HEK293 (cell line): ENCODE results near the gene RSU1.
A peak's percentile ranks its signal among the peaks of the same experiment; 100 is the strongest.

Experiments
- CTCF ChIA-PET: fragments of 350-600 bp; formaldehyde crosslinking; extraction: SDS; loops from one replicate; lab custom pipeline; 2021; ENCODE audit warnings: antibody characterized with exemption; lab: Yijun Ruan, JAX
- POLR2A ChIA-PET: fragments of 300-600 bp; formaldehyde crosslinking; extraction: SDS; loops from one replicate; lab custom pipeline; 2020; ENCODE audit warnings: antibody characterized with exemption, inconsistent platforms; lab: Yijun Ruan, JAX
- H3K27ac ChIP-seq: fragments of 200-500 bp; sonication (Bioruptor generic); 2 replicates; pipeline ENCODE4 v1.5.1; 2014; ENCODE audit warnings: low read depth, low read length, control low read depth, inconsistent platforms; ENCODE audit errors: extremely low read depth
- H3K36me3 ChIP-seq, 2 experiments: fragments of 200-500 bp in 1 of 2; sonication (Bioruptor generic) in 1 of 2; 1 replicate in 1 of 2; 2 replicates in 1 of 2; pipeline ENCODE4 v1.5.1; 2014 to 2017; ENCODE audit warnings: inconsistent platforms in 2 of 2, low read length in 2 of 2; ENCODE audit not compliant: control insufficient read depth in 2 of 2, insufficient read depth in 1 of 2
- H3K4me1 ChIP-seq: fragments of 200-500 bp; sonication (Bioruptor generic); 2 replicates; pipeline ENCODE4 v1.5.1; 2014; ENCODE audit warnings: mild to moderate bottlenecking, low read length, inconsistent platforms; ENCODE audit not compliant: control insufficient read depth, insufficient read depth
- H3K4me3 ChIP-seq: 2 replicates; pipeline ENCODE4 v1.5.1; 2011; ENCODE audit warnings: low read depth, mild to moderate bottlenecking, control low read depth, low read length, moderate library complexity
- H3K9me3 ChIP-seq: fragments of 200-500 bp; sonication (Bioruptor generic); 2 replicates; pipeline ENCODE4 v1.5.1; 2014; ENCODE audit warnings: low read depth, low read length, inconsistent platforms; ENCODE audit not compliant: control insufficient read depth, insufficient read depth
- GFI1B ChIP-seq: fragments of 450-650 bp; formaldehyde crosslinking; IDR thresholded peaks from 2 replicates; pipeline ENCODE4 v1.5.1; 2016; ENCODE audit warnings: missing biosample characterization, missing genetic modification characterization
- ZBTB1 ChIP-seq: fragments of 450-650 bp; formaldehyde crosslinking; IDR thresholded peaks from 2 replicates; pipeline ENCODE4 v1.5.1; 2016; ENCODE audit warnings: missing biosample characterization, missing genetic modification characterization
- ZNF121 ChIP-seq: fragments of 450-650 bp; formaldehyde crosslinking; IDR thresholded peaks from 2 replicates; pipeline ENCODE4 v1.5.1; 2016; ENCODE audit warnings: missing biosample characterization, missing genetic modification characterization
- ZNF132 ChIP-seq: fragments of 450-650 bp; formaldehyde crosslinking; IDR thresholded peaks from 2 replicates; pipeline ENCODE4 v1.5.1; 2017; ENCODE audit warnings: missing biosample characterization, missing genetic modification characterization, borderline replicate concordance
- ZNF140 ChIP-seq: fragments of 450-650 bp; formaldehyde crosslinking; IDR thresholded peaks from 2 replicates; pipeline ENCODE4 v1.5.1; 2016; ENCODE audit warnings: missing biosample characterization, missing genetic modification characterization
- ZNF157 ChIP-seq: fragments of 450-650 bp; formaldehyde crosslinking; IDR thresholded peaks from 2 replicates; pipeline ENCODE4 v1.5.1; 2016; ENCODE audit warnings: missing biosample characterization, missing genetic modification characterization
- ZNF211 ChIP-seq: fragments of 450-650 bp; formaldehyde crosslinking; IDR thresholded peaks from 2 replicates; pipeline ENCODE4 v1.5.1; 2016; ENCODE audit warnings: low read depth, missing biosample characterization, missing genetic modification characterization
- ZNF335 ChIP-seq: fragments of 450-650 bp; formaldehyde crosslinking; conservative IDR thresholded peaks from 2 replicates; pipeline ENCODE4 v1.5.1; 2016; ENCODE audit warnings: missing biosample characterization, missing genetic modification characterization
- ZNF394 ChIP-seq: fragments of 450-650 bp; formaldehyde crosslinking; IDR thresholded peaks from 2 replicates; pipeline ENCODE4 v1.5.1; 2016; ENCODE audit warnings: missing biosample characterization, missing genetic modification characterization, mild to moderate bottlenecking, moderate library complexity, borderline replicate concordance
- ZNF404 ChIP-seq: fragments of 450-650 bp; formaldehyde crosslinking; IDR thresholded peaks from 2 replicates; pipeline ENCODE4 v1.5.1; 2017; ENCODE audit warnings: missing biosample characterization, missing genetic modification characterization
- ZNF426 ChIP-seq: fragments of 450-650 bp; formaldehyde crosslinking; IDR thresholded peaks from 2 replicates; pipeline ENCODE4 v1.5.1; 2017; ENCODE audit warnings: missing biosample characterization, missing genetic modification characterization, mild to moderate bottlenecking, inconsistent platforms, moderate library complexity
- ZNF433 ChIP-seq: fragments of 450-650 bp; formaldehyde crosslinking; IDR thresholded peaks from 2 replicates; pipeline ENCODE4 v1.5.1; 2016; ENCODE audit warnings: missing biosample characterization, missing genetic modification characterization, low read depth
- ZNF529 ChIP-seq: fragments of 450-650 bp; formaldehyde crosslinking; IDR thresholded peaks from 2 replicates; pipeline ENCODE4 v1.5.1; 2017; ENCODE audit warnings: missing genetic modification characterization, missing biosample characterization; ENCODE audit not compliant: insufficient replicate concordance
- ZNF530 ChIP-seq: fragments of 450-650 bp; formaldehyde crosslinking; IDR thresholded peaks from 2 replicates; pipeline ENCODE4 v1.5.1; 2016; ENCODE audit warnings: low read depth, missing biosample characterization, missing genetic modification characterization
- ZNF555 ChIP-seq: fragments of 450-650 bp; formaldehyde crosslinking; conservative IDR thresholded peaks from 2 replicates; pipeline ENCODE4 v1.5.1; 2017; ENCODE audit warnings: missing biosample characterization, mild to moderate bottlenecking, missing genetic modification characterization, inconsistent platforms
- ZNF610 ChIP-seq: fragments of 450-650 bp; formaldehyde crosslinking; IDR thresholded peaks from 2 replicates; pipeline ENCODE4 v1.5.1; 2016; ENCODE audit warnings: missing biosample characterization, missing genetic modification characterization, borderline replicate concordance
- ZNF623 ChIP-seq: fragments of 450-650 bp; formaldehyde crosslinking; IDR thresholded peaks from 2 replicates; pipeline ENCODE4 v1.5.1; 2016; ENCODE audit warnings: missing biosample characterization, missing genetic modification characterization
- ZNF624 ChIP-seq: fragments of 450-650 bp; formaldehyde crosslinking; IDR thresholded peaks from 2 replicates; pipeline ENCODE4 v1.5.1; 2017; ENCODE audit warnings: missing biosample characterization, missing genetic modification characterization
- ZNF654 ChIP-seq: fragments of 450-650 bp; formaldehyde crosslinking; IDR thresholded peaks from 2 replicates; pipeline ENCODE4 v1.5.1; 2016; ENCODE audit warnings: low read depth, missing biosample characterization, missing genetic modification characterization
- TF ChIP-seq, protein P1 (sequence below): fragments of 450-650 bp; formaldehyde crosslinking; conservative IDR thresholded peaks from 2 replicates; pipeline ENCODE4 v1.5.1; 2016; ENCODE audit warnings: low read depth, missing biosample characterization, missing genetic modification characterization
- TF ChIP-seq, protein P2 (sequence below): fragments of 450-650 bp; formaldehyde crosslinking; conservative IDR thresholded peaks from 2 replicates; pipeline ENCODE4 v1.5.1; 2016; ENCODE audit warnings: low read depth, missing biosample characterization, missing genetic modification characterization
- TF ChIP-seq, protein P3 (sequence below): fragments of 450-650 bp; formaldehyde crosslinking; IDR thresholded peaks from 2 replicates; pipeline ENCODE4 v1.5.1; 2017; ENCODE audit warnings: missing biosample characterization, missing genetic modification characterization
- TF ChIP-seq, protein P4 (sequence below): fragments of 450-650 bp; IDR thresholded peaks from 2 replicates; pipeline ENCODE4 v1.5.1; 2018; ENCODE audit warnings: missing biosample characterization, mild to moderate bottlenecking, missing genetic modification characterization

The RSU1 gene

DNA sequence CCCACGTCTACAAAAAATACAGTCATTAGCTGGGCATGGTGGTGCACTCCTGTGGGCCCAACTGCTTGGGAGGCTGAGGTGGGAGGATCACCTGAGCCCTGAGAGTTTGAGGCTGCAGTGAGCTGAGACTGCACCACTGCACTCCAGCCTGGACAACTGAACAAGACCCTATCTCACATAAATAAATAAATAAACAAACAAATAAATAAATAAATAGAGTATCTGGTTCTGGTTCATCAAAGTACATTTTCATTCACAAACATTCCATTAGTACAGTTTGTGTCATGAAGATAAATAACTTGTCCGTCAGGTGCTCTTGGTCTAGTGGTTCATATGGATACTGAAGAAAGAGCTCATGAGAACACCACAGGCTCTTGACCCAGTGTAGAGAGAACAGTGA, 96.4 kb downstream of the RSU1 start:
- H3K27ac ChIP-seq, result no peak overlapping the region
- H3K4me1 ChIP-seq, result no peaks in the 10 kb centered on the region
- ChIA-PET CTCF (no interaction called here), POLR2A (no interaction called here)
- H3K4me3 ChIP-seq, result no peak overlapping the region
- TF ChIP-seq ZNF529 (tag by site-specific recombination) (no peak), ZNF211 (tag by site-specific recombination) (no peak), ZNF157 (tag by site-specific recombination) (no peak), ZNF555 (tag by site-specific recombination) (peak; percentile 33; the same call in 1 of the 2 replicates), ZNF335 (no peak), ZNF654 (tag by site-specific recombination) (0 out of 2 replicates have a peak, but pooled peaks have one; percentile 2), ZNF426 (tag by site-specific recombination) (peak; percentile 38), ZNF404 (tag by site-specific recombination) (0 out of 2 replicates have a peak, but pooled peaks have one; percentile 37), ZNF530 (tag by site-specific recombination) (peak; percentile 31; the same call in 1 of the 2 replicates), ZBTB1 (tag by site-specific recombination) (no peak), ZNF624 (tag by site-specific recombination) (no peak), ZNF610 (tag by site-specific recombination) (no peak), GFI1B (tag by site-specific recombination) (no peak), ZNF623 (tag by site-specific recombination) (peak; percentile 35; the same call in 1 of the 2 replicates), ZNF121 (tag by site-specific recombination) (no peak), ZNF132 (tag by site-specific recombination) (no peak), ZNF394 (tag by site-specific recombination) (peak; percentile 63; the same call in 1 of the 2 replicates), ZNF140 (tag by site-specific recombination) (0 out of 2 replicates have a peak, but pooled peaks have one; percentile 37), ZNF433 (tag by site-specific recombination) (peak; percentile 53; the same call in 1 of the 2 replicates)
- TF ChIP-seq, protein P1, sequence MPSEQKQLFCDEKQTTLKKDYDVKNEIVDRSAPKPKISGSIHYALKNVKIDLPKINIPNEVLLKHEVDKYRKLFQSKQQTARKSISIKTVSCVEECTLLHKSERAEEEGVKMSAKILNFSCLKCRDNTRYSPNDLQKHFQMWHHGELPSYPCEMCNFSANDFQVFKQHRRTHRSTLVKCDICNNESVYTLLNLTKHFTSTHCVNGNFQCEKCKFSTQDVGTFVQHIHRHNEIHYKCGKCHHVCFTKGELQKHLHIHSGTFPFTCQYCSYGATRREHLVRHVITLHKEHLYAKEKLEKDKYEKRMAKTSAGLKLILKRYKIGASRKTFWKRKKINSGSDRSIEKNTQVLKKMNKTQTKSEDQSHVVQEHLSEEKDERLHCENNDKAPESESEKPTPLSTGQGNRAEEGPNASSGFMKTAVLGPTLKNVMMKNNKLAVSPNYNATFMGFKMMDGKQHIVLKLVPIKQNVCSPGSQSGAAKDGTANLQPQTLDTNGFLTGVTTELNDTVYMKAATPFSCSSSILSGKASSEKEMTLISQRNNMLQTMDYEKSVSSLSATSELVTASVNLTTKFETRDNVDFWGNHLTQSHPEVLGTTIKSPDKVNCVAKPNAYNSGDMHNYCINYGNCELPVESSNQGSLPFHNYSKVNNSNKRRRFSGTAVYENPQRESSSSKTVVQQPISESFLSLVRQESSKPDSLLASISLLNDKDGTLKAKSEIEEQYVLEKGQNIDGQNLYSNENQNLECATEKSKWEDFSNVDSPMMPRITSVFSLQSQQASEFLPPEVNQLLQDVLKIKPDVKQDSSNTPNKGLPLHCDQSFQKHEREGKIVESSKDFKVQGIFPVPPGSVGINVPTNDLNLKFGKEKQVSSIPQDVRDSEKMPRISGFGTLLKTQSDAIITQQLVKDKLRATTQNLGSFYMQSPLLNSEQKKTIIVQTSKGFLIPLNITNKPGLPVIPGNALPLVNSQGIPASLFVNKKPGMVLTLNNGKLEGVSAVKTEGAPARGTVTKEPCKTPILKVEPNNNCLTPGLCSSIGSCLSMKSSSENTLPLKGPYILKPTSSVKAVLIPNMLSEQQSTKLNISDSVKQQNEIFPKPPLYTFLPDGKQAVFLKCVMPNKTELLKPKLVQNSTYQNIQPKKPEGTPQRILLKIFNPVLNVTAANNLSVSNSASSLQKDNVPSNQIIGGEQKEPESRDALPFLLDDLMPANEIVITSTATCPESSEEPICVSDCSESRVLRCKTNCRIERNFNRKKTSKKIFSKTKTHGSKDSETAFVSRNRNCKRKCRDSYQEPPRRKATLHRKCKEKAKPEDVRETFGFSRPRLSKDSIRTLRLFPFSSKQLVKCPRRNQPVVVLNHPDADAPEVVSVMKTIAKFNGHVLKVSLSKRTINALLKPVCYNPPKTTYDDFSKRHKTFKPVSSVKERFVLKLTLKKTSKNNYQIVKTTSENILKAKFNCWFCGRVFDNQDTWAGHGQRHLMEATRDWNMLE (tag by site-specific recombination), result peak; percentile 66; the same call in 1 of the 2 replicates
- TF ChIP-seq, protein P2, sequence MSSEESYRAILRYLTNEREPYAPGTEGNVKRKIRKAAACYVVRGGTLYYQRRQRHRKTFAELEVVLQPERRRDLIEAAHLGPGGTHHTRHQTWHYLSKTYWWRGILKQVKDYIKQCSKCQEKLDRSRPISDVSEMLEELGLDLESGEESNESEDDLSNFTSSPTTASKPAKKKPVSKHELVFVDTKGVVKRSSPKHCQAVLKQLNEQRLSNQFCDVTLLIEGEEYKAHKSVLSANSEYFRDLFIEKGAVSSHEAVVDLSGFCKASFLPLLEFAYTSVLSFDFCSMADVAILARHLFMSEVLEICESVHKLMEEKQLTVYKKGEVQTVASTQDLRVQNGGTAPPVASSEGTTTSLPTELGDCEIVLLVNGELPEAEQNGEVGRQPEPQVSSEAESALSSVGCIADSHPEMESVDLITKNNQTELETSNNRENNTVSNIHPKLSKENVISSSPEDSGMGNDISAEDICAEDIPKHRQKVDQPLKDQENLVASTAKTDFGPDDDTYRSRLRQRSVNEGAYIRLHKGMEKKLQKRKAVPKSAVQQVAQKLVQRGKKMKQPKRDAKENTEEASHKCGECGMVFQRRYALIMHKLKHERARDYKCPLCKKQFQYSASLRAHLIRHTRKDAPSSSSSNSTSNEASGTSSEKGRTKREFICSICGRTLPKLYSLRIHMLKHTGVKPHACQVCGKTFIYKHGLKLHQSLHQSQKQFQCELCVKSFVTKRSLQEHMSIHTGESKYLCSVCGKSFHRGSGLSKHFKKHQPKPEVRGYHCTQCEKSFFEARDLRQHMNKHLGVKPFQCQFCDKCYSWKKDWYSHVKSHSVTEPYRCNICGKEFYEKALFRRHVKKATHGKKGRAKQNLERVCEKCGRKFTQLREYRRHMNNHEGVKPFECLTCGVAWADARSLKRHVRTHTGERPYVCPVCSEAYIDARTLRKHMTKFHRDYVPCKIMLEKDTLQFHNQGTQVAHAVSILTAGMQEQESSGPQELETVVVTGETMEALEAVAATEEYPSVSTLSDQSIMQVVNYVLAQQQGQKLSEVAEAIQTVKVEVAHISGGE (tag by site-specific recombination), result 0 out of 2 replicates have a peak, but pooled peaks have one; percentile 17
- TF ChIP-seq, protein P3, sequence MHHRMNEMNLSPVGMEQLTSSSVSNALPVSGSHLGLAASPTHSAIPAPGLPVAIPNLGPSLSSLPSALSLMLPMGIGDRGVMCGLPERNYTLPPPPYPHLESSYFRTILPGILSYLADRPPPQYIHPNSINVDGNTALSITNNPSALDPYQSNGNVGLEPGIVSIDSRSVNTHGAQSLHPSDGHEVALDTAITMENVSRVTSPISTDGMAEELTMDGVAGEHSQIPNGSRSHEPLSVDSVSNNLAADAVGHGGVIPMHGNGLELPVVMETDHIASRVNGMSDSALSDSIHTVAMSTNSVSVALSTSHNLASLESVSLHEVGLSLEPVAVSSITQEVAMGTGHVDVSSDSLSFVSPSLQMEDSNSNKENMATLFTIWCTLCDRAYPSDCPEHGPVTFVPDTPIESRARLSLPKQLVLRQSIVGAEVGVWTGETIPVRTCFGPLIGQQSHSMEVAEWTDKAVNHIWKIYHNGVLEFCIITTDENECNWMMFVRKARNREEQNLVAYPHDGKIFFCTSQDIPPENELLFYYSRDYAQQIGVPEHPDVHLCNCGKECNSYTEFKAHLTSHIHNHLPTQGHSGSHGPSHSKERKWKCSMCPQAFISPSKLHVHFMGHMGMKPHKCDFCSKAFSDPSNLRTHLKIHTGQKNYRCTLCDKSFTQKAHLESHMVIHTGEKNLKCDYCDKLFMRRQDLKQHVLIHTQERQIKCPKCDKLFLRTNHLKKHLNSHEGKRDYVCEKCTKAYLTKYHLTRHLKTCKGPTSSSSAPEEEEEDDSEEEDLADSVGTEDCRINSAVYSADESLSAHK (tag by site-specific recombination), result no peak
- TF ChIP-seq, protein P4, sequence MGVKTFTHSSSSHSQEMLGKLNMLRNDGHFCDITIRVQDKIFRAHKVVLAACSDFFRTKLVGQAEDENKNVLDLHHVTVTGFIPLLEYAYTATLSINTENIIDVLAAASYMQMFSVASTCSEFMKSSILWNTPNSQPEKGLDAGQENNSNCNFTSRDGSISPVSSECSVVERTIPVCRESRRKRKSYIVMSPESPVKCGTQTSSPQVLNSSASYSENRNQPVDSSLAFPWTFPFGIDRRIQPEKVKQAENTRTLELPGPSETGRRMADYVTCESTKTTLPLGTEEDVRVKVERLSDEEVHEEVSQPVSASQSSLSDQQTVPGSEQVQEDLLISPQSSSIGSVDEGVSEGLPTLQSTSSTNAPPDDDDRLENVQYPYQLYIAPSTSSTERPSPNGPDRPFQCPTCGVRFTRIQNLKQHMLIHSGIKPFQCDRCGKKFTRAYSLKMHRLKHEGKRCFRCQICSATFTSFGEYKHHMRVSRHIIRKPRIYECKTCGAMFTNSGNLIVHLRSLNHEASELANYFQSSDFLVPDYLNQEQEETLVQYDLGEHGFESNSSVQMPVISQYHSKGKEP, result no peak
- no peaks in the 10 kb centered on the region for H3K9me3 ChIP-seq
- H3K36me3 ChIP-seq, result no peaks in the 10 kb centered on the region
